ENCODE results near the gene IGSF6.

Gene IGSF6

DNA sequence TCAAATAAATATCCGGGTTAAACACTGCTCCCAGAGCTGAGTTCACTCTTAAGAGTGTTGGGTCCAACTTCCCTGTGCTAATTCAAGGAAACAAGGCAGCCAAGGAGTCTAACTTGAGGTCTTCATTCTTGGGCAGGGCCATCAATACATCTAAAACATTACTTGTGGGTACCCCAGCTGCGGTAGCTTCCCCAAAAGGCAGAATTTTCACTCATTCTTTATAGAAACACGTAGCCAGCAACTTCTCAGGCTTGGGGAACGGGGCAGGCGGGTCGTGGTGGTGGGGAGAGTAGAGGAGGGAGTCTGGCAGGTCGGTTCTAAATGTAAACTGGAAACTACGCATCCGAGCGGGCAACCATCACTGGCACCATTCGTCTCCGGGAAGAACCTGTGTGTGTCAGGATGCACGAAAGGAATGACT, 53.7 kb downstream of the IGSF6 start:
- no peak for FAIRE-seq

DNA sequence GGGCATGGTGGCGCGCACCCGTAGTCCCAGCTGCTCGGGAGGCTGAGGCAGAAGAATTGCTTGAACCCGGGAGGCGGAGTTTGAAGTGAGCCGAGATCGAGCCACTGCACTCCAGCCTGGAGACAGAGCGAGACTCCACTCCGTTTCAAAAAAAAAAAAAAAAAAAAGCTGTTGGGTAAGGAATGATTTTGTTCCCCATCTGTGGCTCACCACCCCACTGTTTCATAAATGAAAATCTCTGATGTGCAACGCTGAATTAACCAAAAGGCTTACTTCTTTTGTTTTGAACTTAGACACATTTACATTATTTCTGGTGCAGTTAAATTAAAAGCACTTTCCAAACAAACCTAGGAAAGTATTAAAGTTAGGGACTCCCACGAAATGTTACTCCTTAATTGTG, 54.2 kb downstream of the IGSF6 start:
- FAIRE-seq: no peak

DNA sequence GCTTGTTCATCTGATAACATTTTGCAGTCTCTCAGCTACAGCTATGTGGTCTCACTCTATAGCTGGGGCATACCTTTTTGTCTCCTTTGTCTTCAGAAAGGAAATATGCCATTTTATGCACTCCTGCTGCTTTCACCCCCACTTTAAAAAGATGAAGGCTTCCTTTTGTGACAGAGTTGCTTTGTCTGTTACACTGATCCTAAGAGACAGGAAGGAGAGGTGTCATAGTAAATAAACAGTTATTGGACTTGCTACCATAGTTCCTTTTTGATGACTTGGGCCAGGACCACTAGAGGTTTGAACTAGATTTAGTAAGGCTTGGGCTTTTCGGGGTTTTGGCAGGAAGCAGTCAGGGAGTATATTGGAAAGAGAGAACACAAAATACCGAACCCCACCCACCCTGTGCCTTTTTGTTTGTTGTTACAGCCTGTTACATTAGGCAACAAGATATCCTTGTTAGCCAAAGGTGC, 54.8 kb downstream of the IGSF6 start:
- no peak for FAIRE-seq

- no peak for FAIRE-seq
Measured at GRCh38 chr16:21593530-21594289, 58.7 kb downstream of the IGSF6 start.

DNA sequence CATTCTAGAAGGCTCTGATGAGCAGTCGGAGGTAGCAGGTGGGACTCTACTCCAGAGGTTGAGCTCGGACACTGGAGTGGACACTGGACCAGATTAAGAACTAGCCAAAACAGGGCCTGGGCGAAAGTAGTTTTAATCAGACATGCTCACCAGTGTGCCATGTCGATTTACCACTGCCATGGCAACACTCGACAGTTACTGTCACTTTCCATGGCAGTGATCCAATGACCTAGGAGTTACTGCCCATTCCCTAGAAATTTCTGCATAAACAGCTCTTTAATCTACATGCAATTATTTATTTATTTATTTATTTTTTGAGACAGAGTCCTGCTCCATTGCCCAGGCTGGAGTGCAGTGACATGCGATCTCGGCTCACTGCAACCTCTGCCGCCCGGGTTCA, 60.2 kb downstream of the IGSF6 start:
- FAIRE-seq: no peak

DNA sequence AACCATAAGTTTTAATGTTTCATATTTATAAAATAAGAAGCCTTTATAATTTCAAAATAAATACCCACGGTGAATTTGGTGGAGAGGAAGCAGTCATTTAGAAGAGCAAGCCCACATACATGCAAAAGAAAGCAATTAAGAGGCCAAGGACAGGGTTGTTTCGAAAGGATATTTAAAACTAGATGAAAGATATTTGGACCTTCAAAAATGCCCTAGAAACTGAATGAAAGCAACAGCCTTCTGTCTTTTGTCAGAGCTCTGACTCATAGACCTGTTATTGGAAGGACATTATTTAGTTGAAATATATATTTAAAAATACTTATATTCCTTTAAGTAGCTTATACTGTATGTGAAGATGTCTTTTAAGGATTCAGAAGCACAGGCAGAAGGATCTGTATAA, 61.6 kb downstream of the IGSF6 start:
- FAIRE-seq: no peak

DNA sequence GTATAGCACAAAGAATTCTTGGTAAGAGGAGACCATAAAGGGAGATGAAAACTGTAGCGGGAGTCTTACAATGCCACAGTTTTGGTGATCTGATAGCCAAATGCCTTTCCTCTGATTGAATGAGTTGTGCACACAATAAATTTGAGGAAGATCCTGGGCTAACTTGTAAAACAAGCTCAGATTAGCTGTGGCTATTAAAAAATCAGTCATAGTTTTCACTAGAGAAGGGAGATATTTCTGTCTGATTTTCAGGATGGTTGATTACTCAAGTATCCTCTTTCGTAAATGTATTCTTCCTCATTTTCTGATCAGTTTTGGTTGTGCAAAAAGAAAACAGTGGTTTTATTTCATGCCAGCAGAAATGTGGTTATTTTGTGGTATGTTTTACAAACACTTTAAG, 62.1 kb downstream of the IGSF6 start:
- no peak for FAIRE-seq

DNA sequence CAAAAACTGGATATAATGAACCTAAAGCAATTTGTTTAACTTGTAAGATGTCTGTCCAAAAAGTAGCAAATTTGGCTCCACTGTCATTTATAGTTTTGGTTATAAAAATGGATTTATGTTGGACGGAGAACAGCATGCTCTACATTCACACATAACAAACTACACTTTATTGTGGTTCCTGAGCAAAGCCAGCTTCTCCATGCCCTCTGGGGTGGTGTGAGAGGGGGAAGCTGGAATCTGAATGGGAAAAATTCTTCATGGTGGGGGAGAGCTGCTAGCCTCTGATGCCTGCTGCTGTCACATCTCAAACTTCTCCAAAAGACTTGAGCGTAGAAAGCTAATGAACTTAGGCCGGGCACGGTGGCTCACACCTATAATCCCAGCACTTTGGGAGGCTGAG, 62.9 kb downstream of the IGSF6 start:
- no peak for FAIRE-seq
